GM10266 (cell line): ENCODE results near the gene TRMT1.

Experiments
- DNase-seq: peaks from one replicate; pipeline ENCODE4 v3.0.0; 2012; ENCODE audit errors: extremely low spot score
- TF ChIP-seq, protein P1 (sequence below): IDR thresholded peaks from 2 replicates; pipeline ENCODE4 v1.5.1; 2012; ENCODE audit warnings: mild to moderate bottlenecking, low read depth; ENCODE audit not compliant: control insufficient read depth, insufficient read depth; ENCODE audit errors: missing control alignments

Gene TRMT1

GRCh38 chr19:13097463-13098258 is 18.9 kb downstream of the TRMT1 start:
- TF ChIP-seq, protein P1, sequence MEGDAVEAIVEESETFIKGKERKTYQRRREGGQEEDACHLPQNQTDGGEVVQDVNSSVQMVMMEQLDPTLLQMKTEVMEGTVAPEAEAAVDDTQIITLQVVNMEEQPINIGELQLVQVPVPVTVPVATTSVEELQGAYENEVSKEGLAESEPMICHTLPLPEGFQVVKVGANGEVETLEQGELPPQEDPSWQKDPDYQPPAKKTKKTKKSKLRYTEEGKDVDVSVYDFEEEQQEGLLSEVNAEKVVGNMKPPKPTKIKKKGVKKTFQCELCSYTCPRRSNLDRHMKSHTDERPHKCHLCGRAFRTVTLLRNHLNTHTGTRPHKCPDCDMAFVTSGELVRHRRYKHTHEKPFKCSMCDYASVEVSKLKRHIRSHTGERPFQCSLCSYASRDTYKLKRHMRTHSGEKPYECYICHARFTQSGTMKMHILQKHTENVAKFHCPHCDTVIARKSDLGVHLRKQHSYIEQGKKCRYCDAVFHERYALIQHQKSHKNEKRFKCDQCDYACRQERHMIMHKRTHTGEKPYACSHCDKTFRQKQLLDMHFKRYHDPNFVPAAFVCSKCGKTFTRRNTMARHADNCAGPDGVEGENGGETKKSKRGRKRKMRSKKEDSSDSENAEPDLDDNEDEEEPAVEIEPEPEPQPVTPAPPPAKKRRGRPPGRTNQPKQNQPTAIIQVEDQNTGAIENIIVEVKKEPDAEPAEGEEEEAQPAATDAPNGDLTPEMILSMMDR: no peak

GRCh38 chr19:13097033-13097462 is 19.5 kb downstream of the TRMT1 start:
- TF ChIP-seq, protein P1: no peak
- no peak for DNase-seq

More at GRCh38 chr19:13097463-13098258, 18.9 kb downstream of the TRMT1 start:
- no peak for DNase-seq

DNA sequence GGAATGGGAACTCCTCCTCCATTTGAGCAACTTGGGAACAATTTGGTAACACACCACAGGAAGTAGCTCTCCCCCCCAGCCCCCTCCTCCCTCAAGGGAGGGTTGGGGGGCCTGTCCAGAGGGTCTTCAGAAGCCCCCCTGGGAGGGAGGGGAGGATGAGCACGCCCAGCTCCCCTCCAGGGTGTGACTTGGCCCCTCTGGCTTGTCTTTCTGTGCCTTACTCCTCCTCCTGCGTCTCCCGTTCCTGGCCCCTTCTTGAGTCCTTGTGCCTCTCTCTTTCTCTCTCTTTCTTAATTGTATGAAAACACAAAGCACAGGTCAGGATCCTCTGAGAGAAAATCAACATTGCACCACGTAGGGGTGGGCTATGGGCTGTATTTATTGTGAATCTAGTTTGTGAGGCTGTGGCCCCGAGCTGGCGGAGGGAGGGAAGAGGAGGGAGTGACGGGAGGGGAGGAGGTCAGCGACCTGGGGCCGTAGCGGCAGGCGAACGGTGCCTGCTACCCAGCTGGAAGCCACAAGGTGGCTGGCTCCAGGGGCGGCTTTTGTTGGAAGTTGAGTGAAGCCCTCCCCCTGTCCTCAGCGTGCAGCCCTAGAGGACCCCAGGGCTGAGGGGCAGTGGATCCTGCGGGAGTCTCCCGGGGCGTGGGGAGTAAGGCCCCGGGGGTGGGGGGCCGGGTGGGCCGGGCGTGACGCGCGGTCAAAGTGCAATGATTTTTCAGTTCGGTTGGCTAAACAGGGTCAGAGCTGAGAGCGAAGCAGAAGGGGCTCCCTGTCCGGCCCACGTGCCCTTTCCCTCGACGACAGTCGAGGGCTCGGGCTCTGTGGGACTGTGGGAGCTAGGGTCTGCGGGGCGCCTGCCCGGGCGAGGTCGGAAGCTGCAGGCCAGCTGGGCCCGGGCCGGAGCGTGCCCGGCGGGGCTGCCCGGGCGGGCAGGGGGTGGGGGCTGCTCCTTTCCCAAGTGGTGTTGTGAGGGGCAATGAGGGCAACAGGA is 20.3 kb downstream of the TRMT1 start:
- DNase-seq: no peak
- TF ChIP-seq, protein P1: no peak

DNA sequence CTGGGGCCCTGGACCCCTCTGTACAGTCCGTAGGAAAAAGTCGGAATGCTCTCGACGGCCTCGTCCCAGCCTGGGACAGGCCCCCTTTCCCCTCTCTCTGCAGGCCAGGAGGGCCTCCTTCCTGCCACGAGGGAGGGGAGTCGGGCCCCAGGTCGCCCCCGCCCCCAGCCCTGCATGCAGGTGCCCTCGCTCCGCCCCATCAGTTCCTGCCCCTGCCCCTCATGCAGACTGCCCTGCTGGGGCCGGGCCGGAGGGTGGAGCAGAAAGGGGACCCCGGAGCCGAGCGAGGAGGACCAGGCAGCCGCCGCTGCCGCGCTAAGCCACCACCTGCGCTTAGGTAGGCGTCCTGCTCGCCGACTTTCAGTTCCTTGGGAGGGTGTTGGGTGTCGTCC is 21.2 kb downstream of the TRMT1 start:
- TF ChIP-seq, protein P1: no peak
- DNase-seq: no peak

DNA sequence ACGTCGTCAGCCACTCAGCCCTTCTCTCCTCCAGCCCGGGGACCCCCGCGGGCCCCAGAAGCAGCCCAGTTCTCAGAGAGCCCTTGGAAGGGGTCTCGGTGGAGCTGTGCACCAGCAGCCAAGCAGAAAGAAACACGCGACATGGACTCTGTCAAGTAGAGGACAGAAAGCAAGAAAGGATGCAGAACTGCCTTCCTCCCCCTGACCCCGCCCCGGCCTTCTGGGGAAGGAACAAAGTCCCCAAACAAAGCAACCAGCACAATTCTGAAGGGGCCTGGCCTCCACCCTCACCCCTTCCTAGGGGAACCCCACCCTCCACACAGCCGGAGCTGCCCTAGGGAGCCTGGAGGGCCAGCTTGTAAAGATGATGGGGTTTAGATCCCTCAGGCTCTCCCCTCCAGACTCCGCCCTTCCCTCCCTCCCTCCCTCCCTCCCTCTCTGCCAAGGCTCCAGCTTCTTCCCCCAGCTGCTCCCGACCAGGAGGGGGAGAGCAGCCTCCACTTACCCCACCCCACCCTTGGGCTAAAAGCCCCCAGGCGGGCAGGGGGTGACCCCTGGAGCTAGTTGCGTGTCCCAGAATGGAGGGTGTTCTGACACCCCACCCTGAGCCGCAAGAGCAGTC is 21.7 kb downstream of the TRMT1 start:
- DNase-seq: no peak
- TF ChIP-seq, protein P1: no peak

GRCh38 chr19:13094106-13094504 is 22.4 kb downstream of the TRMT1 start:
- TF ChIP-seq, protein P1: no peak

More at GRCh38 chr19:13094106-13094504, 22.4 kb downstream of the TRMT1 start:
- DNase-seq: no peak
